H1 (cell line): ENCODE results near the gene PLIN1. TPM values are rescaled to one million over a fixed set of nuclear protein-coding genes. Genes with fewer than 3 reads are reported as not detected.

Experiments
- CREB1 ChIP-seq: IDR thresholded peaks from 2 replicates; pipeline ENCODE4 v1.6.1; 2012; ENCODE audit warnings: inconsistent platforms
- CTBP2 ChIP-seq: IDR thresholded peaks from 2 replicates; pipeline ENCODE4 v1.7.0; 2011; ENCODE audit warnings: borderline replicate concordance, mild to moderate bottlenecking, moderate library complexity, mixed read lengths, low read length; ENCODE audit not compliant: insufficient read depth, insufficient read length
- EZH2 ChIP-seq: fragments of 200-600 bp; sonication (generic); IDR thresholded peaks from 2 replicates; pipeline ENCODE4 v1.7.1; 2012; ENCODE audit warnings: low read depth, mild to moderate bottlenecking, moderate library complexity, low read length, inconsistent platforms; ENCODE audit not compliant: severe bottlenecking
- JUND ChIP-seq: IDR thresholded peaks from 2 replicates; pipeline ENCODE4 v1.6.1; 2011; ENCODE audit warnings: mild to moderate bottlenecking, improper control_type of control experiment, low read length
- RFX5 ChIP-seq: IDR thresholded peaks from 2 replicates; pipeline ENCODE4 v1.6.1; 2011; ENCODE audit warnings: low read depth, low read length, improper control_type of control experiment, borderline replicate concordance
- polyA plus RNA-seq, 7 experiments: library from polyadenylated mRNA; depleted of rRNA in 3 of 7; stranded (reverse) in 5 of 7; unstranded in 2 of 7; fragments of >200 nt in 5 of 7; fragments of 200-250 nt in 2 of 7; gene quantifications; 1 replicate in 5 of 7; 2 replicates in 1 of 7; 4 replicates in 1 of 7; pipeline versions ENCODE4 v1.2.1 to v1.2.3, GENCODE V29; 2011 to 2013; ENCODE audit warnings: missing spikeins in 2 of 7, mixed read lengths in 2 of 7
- total RNA-seq: library from RNA; stranded (reverse); fragmentation: NEBNext Ultra II Directional; extraction: Animal tissue kit (Norgen Biotek cat#: 25700); gene quantifications from 2 replicates; pipeline ENCODE4 v1.2.1, GENCODE V29; 2021

The PLIN1 gene
- total and polyA plus RNA-seq, 2 of the 8 experiments (the other 6 are each of a cell fraction or from before 2014, with no cell fraction given): 0.33 TPM; not detected in 1

DNA sequence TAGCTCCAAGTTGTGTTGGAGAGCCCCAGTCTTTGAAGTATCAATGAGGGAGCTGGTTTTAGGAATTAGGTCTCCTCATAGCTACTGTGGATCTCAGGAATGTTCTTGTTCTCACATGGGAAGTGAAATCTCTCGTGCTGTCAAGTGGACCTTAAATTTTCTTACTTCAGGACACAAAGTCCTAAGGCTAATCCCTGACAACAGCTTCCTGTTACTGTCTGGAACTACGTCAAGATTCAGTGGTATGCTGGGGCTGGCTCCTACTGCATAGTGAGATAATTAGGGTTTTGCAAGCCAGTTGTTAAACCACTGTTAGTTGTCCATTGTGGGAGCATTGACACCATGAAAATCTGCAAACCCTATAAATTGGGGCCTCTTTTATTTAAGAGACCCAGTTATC is 49.1 kb upstream of the PLIN1 start (continued):
- TF ChIP-seq RFX5: no peak
- TF ChIP-seq JUND: no peak
- no peak for TF ChIP-seq EZH2
- no peak for TF ChIP-seq CREB1
- TF ChIP-seq CTBP2: no peak
